Caco-2 (cell line): ENCODE data around the gene SSC4D. TPM values are rescaled to one million over a fixed set of nuclear protein-coding genes. Genes with fewer than 3 reads are reported as not detected.
"Not testable (repeated sequence)": the region's sequence is repeated elsewhere in the genome, so short reads cannot be mapped to it uniquely, and the experiment has no call there.

Experiments used
- BruUV-seq: library from RNA; stranded (reverse); fragments of 400-500 nt; replicated peaks from 2 replicates; lab custom pipeline; 2021; lab: Mats Ljungman, UMichigan
- CTCF ChIA-PET: fragments of 300-600 bp; sonication (Branson Sonifier 250); formaldehyde crosslinking; loops from one replicate; lab custom pipeline; 2022; ENCODE audit warnings: antibody characterized with exemption; lab: Charles Lee
- POLR2A ChIA-PET: fragments of 300-600 bp; sonication (Branson Sonifier 250); formaldehyde crosslinking; loops from one replicate; lab custom pipeline; 2022; ENCODE audit warnings: antibody characterized with exemption; lab: Charles Lee
- DNase-seq, 2 experiments: peaks; one replicate each; pipeline versions ENCODE4 v3.0.0 to v3.0.0-alpha.2; 2020 to 2022
- H3K27me3 ChIP-seq: replicated peaks from 2 replicates; pipeline ENCODE4 v1.6.0; 2011; ENCODE audit warnings: low read length; ENCODE audit not compliant: control insufficient read depth, insufficient read depth
- H3K36me3 ChIP-seq: 2 replicates; pipeline ENCODE4 v1.5.1; 2011; ENCODE audit warnings: low read length; ENCODE audit not compliant: control insufficient read depth, insufficient read depth
- H3K4me1 ChIP-seq: fragments of 250-450 bp; sonication (Bioruptor Pico); 2 replicates; pipeline ENCODE4 v1.5.1; 2020; ENCODE audit warnings: mild to moderate bottlenecking
- H3K4me3 ChIP-seq: 2 replicates; pipeline ENCODE4 v1.5.1; 2011; ENCODE audit warnings: low read depth, mild to moderate bottlenecking, control low read depth, low read length
- H3K9me3 ChIP-seq: fragments of 250-450 bp; sonication (Bioruptor Pico); 2 replicates; pipeline ENCODE4 v1.5.1; 2020; ENCODE audit warnings: mild to moderate bottlenecking, moderate library complexity
- H3K27ac Mint-ChIP-seq: one replicate; pipeline ENCODE4 v1.8.0; 2022; ENCODE audit warnings: mixed read lengths; ENCODE audit not compliant: unreplicated experiment
- H3K27me3 Mint-ChIP-seq: one replicate; pipeline ENCODE4 v1.8.0; 2022; ENCODE audit warnings: mixed read lengths; ENCODE audit not compliant: insufficient read depth, unreplicated experiment
- H3K36me3 Mint-ChIP-seq: one replicate; pipeline ENCODE4 v1.8.0; 2022; ENCODE audit warnings: mild to moderate bottlenecking, mixed read lengths; ENCODE audit not compliant: insufficient read depth, unreplicated experiment
- H3K4me1 Mint-ChIP-seq: one replicate; pipeline ENCODE4 v1.8.0; 2022; ENCODE audit warnings: low read depth, mixed read lengths; ENCODE audit not compliant: unreplicated experiment
- H3K4me3 Mint-ChIP-seq: one replicate; pipeline ENCODE4 v1.8.0; 2022; ENCODE audit warnings: mild to moderate bottlenecking, moderate library complexity, mixed read lengths; ENCODE audit not compliant: unreplicated experiment
- H3K9me3 Mint-ChIP-seq: one replicate; pipeline ENCODE4 v1.8.0; 2022; ENCODE audit warnings: mixed read lengths; ENCODE audit not compliant: unreplicated experiment
- CTCF ChIP-seq, 2 experiments: fragments of 200-600 bp in 1 of 2; IDR thresholded peaks; 1 replicate in 1 of 2; 2 replicates in 1 of 2; pipeline versions ENCODE4 v1.5.1 to v1.8.0; 2011 to 2022; ENCODE audit warnings: antibody characterized with exemption in 1 of 2, control low read depth in 1 of 2, inconsistent platforms in 1 of 2, low read depth in 1 of 2, low read length in 1 of 2, mild to moderate bottlenecking in 1 of 2, moderate library complexity in 1 of 2; ENCODE audit not compliant: insufficient read depth in 1 of 2, severe bottlenecking in 1 of 2, unreplicated experiment in 1 of 2
- intact Hi-C: fragments of 100-400 bp; cut with micrococcal nuclease; formaldehyde crosslinking; loops from one replicate; pipeline ENCODE4 v1.10.0; 2022; ENCODE audit not compliant: unreplicated experiment
- total RNA-seq: library from RNA; stranded (reverse); gene quantifications from 2 replicates; pipeline ENCODE4 v1.2.3, GENCODE V29; 2022

Gene SSC4D
- total RNA-seq, 1 experiment from 2014 or later, result 1.6 TPM

GRCh38 chr7:76441792-76442191 is 32.3 kb upstream of the SSC4D start:
- H3K4me3 Mint-ChIP-seq, H3K27me3 Mint-ChIP-seq, H3K27ac Mint-ChIP-seq, H3K36me3 Mint-ChIP-seq, H3K4me1 ChIP-seq, BruUV-seq, CTCF ChIA-PET, POLR2A ChIA-PET, H3K4me3 ChIP-seq, H3K27me3 ChIP-seq, H3K9me3 Mint-ChIP-seq, H3K36me3 ChIP-seq, H3K4me1 Mint-ChIP-seq, H3K9me3 ChIP-seq, intact Hi-C loops, DNase-seq: not testable (repeated sequence)

GRCh38 chr7:76440404-76440803 is 30.9 kb upstream of the SSC4D start:
- H3K27me3 Mint-ChIP-seq, H3K4me3 Mint-ChIP-seq, H3K9me3 Mint-ChIP-seq, H3K4me1 Mint-ChIP-seq, BruUV-seq, POLR2A ChIA-PET, H3K36me3 Mint-ChIP-seq, H3K4me3 ChIP-seq, H3K4me1 ChIP-seq, H3K9me3 ChIP-seq, H3K27me3 ChIP-seq, H3K36me3 ChIP-seq, DNase-seq, H3K27ac Mint-ChIP-seq, intact Hi-C loops, CTCF ChIA-PET: not testable (repeated sequence)

- BruUV-seq, H3K36me3 Mint-ChIP-seq, H3K27me3 ChIP-seq, H3K9me3 ChIP-seq, H3K4me3 Mint-ChIP-seq, POLR2A ChIA-PET, H3K4me3 ChIP-seq, H3K9me3 Mint-ChIP-seq, H3K4me1 ChIP-seq, intact Hi-C loops, H3K27ac Mint-ChIP-seq, CTCF ChIA-PET, H3K27me3 Mint-ChIP-seq, H3K4me1 Mint-ChIP-seq, H3K36me3 ChIP-seq, DNase-seq: not testable (repeated sequence)
These were observed 29.8 kb upstream of the SSC4D start for GRCh38 chr7:76439120-76439888.

GRCh38 chr7:76437873-76438272 is 28.4 kb upstream of the SSC4D start:
- CTCF ChIA-PET, result not testable (repeated sequence)

More at GRCh38 chr7:76437873-76438272, 28.4 kb upstream of the SSC4D start:
- peak; percentile 83 to 86 for DNase-seq
- H3K9me3 Mint-ChIP-seq, H3K36me3 ChIP-seq, BruUV-seq, H3K4me3 ChIP-seq, H3K9me3 ChIP-seq, H3K27me3 ChIP-seq, POLR2A ChIA-PET, H3K27me3 Mint-ChIP-seq, H3K4me3 Mint-ChIP-seq, H3K4me1 Mint-ChIP-seq, intact Hi-C loops, H3K4me1 ChIP-seq, H3K27ac Mint-ChIP-seq, H3K36me3 Mint-ChIP-seq: not testable (repeated sequence)
- TF ChIP-seq CTCF (IDR thresholded peaks at IDR 0.05; ENCODE audit: insufficient read depth in 1 of 2, low read depth in 1 of 2, low read length in 1 of 2, severe bottlenecking in 1 of 2, unreplicated experiment in 1 of 2), result peak; percentile 74 to 80
